SKM-1 (cell line): ENCODE measurements around the gene NDUFA11.

ENCODE experiments used
- DNase-seq: peaks from one replicate; lab custom pipeline; 2025; ENCODE audit not compliant: unreplicated experiment; lab: John Stamatoyannopoulos, UW

NDUFA11 gene

GRCh38 chr19:5932609-5933262, 29.1 kb upstream of the NDUFA11 start:
- no peak for DNase-seq

GRCh38 chr19:5932146-5932545, 28.6 kb upstream of the NDUFA11 start:
- no peak for DNase-seq

GRCh38 chr19:5931251-5931650, 27.7 kb upstream of the NDUFA11 start:
- DNase-seq = no peak

GRCh38 chr19:5929625-5930024, 26.0 kb upstream of the NDUFA11 start:
- no peak for DNase-seq

- no peak for DNase-seq
These were observed 25.6 kb upstream of the NDUFA11 start for GRCh38 chr19:5929179-5929578.

GRCh38 chr19:5927441-5927821, 23.8 kb upstream of the NDUFA11 start:
- DNase-seq = no peak

- DNase-seq = no peak
These were observed 23.3 kb upstream of the NDUFA11 start for GRCh38 chr19:5926641-5927440.

- DNase-seq = no peak
These were observed 22.3 kb upstream of the NDUFA11 start for GRCh38 chr19:5925830-5926427.

- no peak for DNase-seq
These were observed 19.8 kb upstream of the NDUFA11 start for GRCh38 chr19:5923356-5923755.

- no peak for DNase-seq
These were observed 18.6 kb upstream of the NDUFA11 start for GRCh38 chr19:5922161-5922545.

- no peak for DNase-seq
These were observed 18.0 kb upstream of the NDUFA11 start for GRCh38 chr19:5921516-5922160.

- DNase-seq = no peak
These were observed 15.0 kb upstream of the NDUFA11 start for GRCh38 chr19:5918463-5919079.

- no peak for DNase-seq
These were observed 14.0 kb upstream of the NDUFA11 start for GRCh38 chr19:5917431-5918107.

GRCh38 chr19:5916181-5916708, 12.7 kb upstream of the NDUFA11 start:
- no peak for DNase-seq

GRCh38 chr19:5915782-5916165, 12.2 kb upstream of the NDUFA11 start:
- DNase-seq = no peak

- no peak for DNase-seq
These were observed 11.6 kb upstream of the NDUFA11 start for GRCh38 chr19:5914946-5915781.

- no peak for DNase-seq
These were observed 10.8 kb upstream of the NDUFA11 start for GRCh38 chr19:5914358-5914774.

- no peak for DNase-seq
These were observed 10.3 kb upstream of the NDUFA11 start, which contains the start of gene CAPS for GRCh38 chr19:5913739-5914357. CAPS (plus strand) TSS chr19:5914254; CDS start chr19:5914407, 153 bp downstream.

- no peak for DNase-seq
These were observed 7.8 kb upstream of the NDUFA11 start for GRCh38 chr19:5911366-5911765.
